ENCODE data around the gene ALOX5.

- TF ChIP-seq CTCF (conservative IDR thresholded peaks at IDR 0.05) (no peak), EZH2 (IDR thresholded peaks at IDR 0.05; ENCODE audit: low read depth) (no peak)
Observed at GRCh38 chr10:45373003-45373575, 927 bp upstream of the ALOX5 start.
